C4-2B (cell line): ENCODE measurements around the gene HS3ST4.

ENCODE experiments used
- H3K27ac ChIP-seq: fragments of 450-650 bp; 2 replicates; pipeline ENCODE4 v1.5.1; 2017
- CTCF ChIP-seq: fragments of 450-650 bp; conservative IDR thresholded peaks from 2 replicates; pipeline ENCODE4 v1.5.1; 2017; ENCODE audit warnings: mild to moderate bottlenecking
- ZFX ChIP-seq: fragments of 450-650 bp; IDR thresholded peaks from 2 replicates; pipeline ENCODE4 v1.6.1; 2017

The HS3ST4 gene

GRCh38 chr16:26133416-26134093 lies 441.8 kb downstream of the HS3ST4 start:
- H3K27ac ChIP-seq, result no peak overlapping the region
- TF ChIP-seq ZFX (no peak), CTCF (no peak)

- TF ChIP-seq ZFX (no peak), CTCF (no peak)
- no peak overlapping the region for H3K27ac ChIP-seq
Observed at GRCh38 chr16:26134588-26134987, 442.8 kb downstream of the HS3ST4 start.

- no peak overlapping the region for H3K27ac ChIP-seq
- TF ChIP-seq CTCF, result no peak
- no peak for TF ChIP-seq ZFX
Observed at GRCh38 chr16:26137956-26138355, 446.2 kb downstream of the HS3ST4 start.

- no peak for TF ChIP-seq ZFX
- TF ChIP-seq CTCF, result no peak
- no peak overlapping the region for H3K27ac ChIP-seq
Observed at GRCh38 chr16:26139091-26139490, 447.3 kb downstream of the HS3ST4 start.

- TF ChIP-seq ZFX, result no peak
- TF ChIP-seq CTCF, result no peak
- H3K27ac ChIP-seq, result no peak overlapping the region
Observed at GRCh38 chr16:26139884-26140283, 448.1 kb downstream of the HS3ST4 start.

GRCh38 chr16:26149364-26150190 lies 457.8 kb downstream of the HS3ST4 start:
- H3K27ac ChIP-seq, result no peak overlapping the region
- TF ChIP-seq CTCF (no peak), ZFX (no peak)

- H3K27ac ChIP-seq, result no peak overlapping the region
- TF ChIP-seq ZFX (no peak), CTCF (no peak)
Observed at GRCh38 chr16:26155221-26155620, 463.5 kb downstream of the HS3ST4 start.
